Measurements from ENCODE around the gene TFAP2A. TPM values are rescaled to one million over a fixed set of nuclear protein-coding genes. Genes with fewer than 3 reads are reported as not detected.
A peak's percentile ranks its signal among the peaks of the same experiment; 100 is the strongest.

Gene TFAP2A
- total and polyA plus RNA-seq, 2 donors from 2014 or later = 10.1 to 16.2 TPM

DNA sequence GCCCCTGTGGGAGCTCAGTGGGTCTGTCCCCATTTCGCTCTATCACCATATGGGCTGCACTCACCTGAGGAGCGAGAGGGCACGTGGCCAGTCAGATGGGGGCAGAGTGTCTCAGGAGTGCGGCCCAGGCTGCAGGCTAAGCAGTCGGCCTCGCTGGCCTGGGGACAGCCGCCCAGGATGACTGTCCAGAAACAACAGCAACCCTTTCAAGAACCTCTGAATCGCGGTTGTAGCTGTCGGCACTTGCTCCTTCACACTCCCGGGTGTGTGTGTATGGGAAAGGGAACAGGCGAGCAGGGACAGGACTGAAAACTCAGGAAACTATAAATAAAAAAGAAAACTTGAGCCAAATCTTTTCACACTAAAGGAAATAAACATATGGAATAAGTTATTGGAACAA is 63.1 kb downstream of the TFAP2A start:
- intact Hi-C loops (cut with DNase I) = no loop called here
- DNase-seq (peak in 3 of 5 donors; percentile 11 to 60 (median 31)), FAIRE-seq (no peak)
- Histone ChIP-seq H3K27me3 (ENCODE audit: control insufficient read depth, insufficient read depth, low read length) (no peaks in the 10 kb centered on the region), H3K27ac (ENCODE audit: low read depth in 2 of 2, low read length in 2 of 2) (no peak overlapping the region), H3K4me1 (ENCODE audit: control insufficient read depth in 2 of 3, insufficient read depth in 2 of 3, low read depth in 1 of 3, low read length in 3 of 3) (no peaks in the 10 kb centered on the region), H3K9me3 (ENCODE audit: control insufficient read depth in 2 of 3, insufficient read depth in 1 of 3, low read length in 3 of 3) (no peaks in the 10 kb centered on the region), H3K9ac (ENCODE audit: low read length in 3 of 3) (no peak overlapping the region), H3K36me3 (ENCODE audit: control insufficient read depth in 2 of 3, insufficient read depth in 3 of 3, low read length in 3 of 3) (no peaks in the 10 kb centered on the region), H3K4me3 (ENCODE audit: low read length in 3 of 3) (no peak overlapping the region)
- TF ChIP-seq, protein P1, sequence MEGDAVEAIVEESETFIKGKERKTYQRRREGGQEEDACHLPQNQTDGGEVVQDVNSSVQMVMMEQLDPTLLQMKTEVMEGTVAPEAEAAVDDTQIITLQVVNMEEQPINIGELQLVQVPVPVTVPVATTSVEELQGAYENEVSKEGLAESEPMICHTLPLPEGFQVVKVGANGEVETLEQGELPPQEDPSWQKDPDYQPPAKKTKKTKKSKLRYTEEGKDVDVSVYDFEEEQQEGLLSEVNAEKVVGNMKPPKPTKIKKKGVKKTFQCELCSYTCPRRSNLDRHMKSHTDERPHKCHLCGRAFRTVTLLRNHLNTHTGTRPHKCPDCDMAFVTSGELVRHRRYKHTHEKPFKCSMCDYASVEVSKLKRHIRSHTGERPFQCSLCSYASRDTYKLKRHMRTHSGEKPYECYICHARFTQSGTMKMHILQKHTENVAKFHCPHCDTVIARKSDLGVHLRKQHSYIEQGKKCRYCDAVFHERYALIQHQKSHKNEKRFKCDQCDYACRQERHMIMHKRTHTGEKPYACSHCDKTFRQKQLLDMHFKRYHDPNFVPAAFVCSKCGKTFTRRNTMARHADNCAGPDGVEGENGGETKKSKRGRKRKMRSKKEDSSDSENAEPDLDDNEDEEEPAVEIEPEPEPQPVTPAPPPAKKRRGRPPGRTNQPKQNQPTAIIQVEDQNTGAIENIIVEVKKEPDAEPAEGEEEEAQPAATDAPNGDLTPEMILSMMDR (IDR thresholded peaks at IDR 0.05; ENCODE audit: borderline replicate concordance, extremely low read depth, insufficient read depth) = no peak

DNA sequence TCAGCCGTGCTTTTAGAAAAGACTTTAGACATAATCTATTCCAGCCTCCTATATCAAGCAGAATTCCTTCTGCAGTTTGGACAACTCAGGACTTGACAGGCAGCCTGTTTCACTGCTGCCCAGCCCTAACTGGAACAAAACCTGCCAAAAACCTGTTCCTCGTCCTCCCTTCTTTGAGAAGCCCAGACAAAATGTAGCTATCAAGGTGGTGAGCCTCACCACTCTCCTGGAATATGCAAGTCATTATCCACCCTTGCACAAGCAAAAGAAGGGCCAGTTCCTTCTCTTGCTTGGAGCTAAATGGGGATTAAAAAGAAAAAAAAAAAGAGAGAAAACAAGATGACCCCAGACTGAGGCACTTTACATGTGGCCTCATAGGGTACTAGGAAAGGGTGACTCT is 64.2 kb downstream of the TFAP2A start:
- intact Hi-C loops (cut with DNase I) = no loop called here
- FAIRE-seq = no peak

DNA sequence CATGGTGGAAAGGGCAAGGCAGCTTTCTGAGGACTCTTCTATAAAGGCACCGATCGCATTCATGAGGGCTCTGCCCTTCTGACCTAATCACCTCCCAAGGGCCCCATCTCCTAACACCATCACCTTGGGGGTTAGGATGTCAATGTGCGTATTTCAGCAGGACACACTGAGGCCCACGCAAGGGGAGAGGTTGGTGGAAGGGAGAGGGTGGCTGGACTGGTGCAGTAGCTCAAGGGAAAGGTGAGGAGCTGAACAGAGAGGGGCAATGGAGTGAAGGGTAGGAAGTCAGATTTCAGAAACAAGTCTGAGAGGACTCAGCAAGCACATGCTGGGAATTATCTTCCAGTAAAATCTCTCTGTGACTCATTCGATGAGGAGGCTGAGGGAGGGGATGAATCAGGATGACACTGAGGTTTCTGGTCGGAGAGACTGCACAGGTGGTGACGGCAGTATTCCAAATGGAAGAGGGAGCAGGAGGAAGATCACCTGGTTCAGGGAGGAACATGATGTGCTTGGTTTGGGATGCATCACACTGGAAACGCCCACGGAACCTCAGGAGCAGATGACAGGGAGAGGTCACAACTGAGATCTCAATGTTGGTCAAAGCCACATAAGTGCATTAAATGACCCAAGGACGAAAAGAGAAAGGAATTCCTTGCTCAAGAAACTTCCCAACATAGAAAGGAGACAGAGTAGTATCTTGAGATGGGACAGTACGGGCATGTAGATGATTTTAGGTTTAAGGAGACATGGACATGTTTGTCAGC is 67.1 kb downstream of the TFAP2A start:
- intact Hi-C loops (cut with DNase I) = no loop called here
- FAIRE-seq (no peak), DNase-seq (no peak)
- no peaks in the 10 kb centered on the region for H3K27me3 ChIP-seq (ENCODE audit: control insufficient read depth, insufficient read depth, low read length)
- H3K9ac ChIP-seq (ENCODE audit: low read length in 3 of 3) = no peak overlapping the region
- TF ChIP-seq, protein P1 (IDR thresholded peaks at IDR 0.05; ENCODE audit: borderline replicate concordance, extremely low read depth, insufficient read depth) = no peak
- no peaks in the 10 kb centered on the region for H3K9me3 ChIP-seq (ENCODE audit: control insufficient read depth in 2 of 3, insufficient read depth in 1 of 3, low read length in 3 of 3)
- no peak overlapping the region for H3K4me3 ChIP-seq (ENCODE audit: low read length in 3 of 3)
- no peaks in the 10 kb centered on the region for H3K4me1 ChIP-seq (ENCODE audit: control insufficient read depth in 2 of 3, insufficient read depth in 2 of 3, low read depth in 1 of 3, low read length in 3 of 3)
- H3K27ac ChIP-seq (ENCODE audit: low read depth in 2 of 2, low read length in 2 of 2) = no peak overlapping the region
- H3K36me3 ChIP-seq (ENCODE audit: control insufficient read depth in 2 of 3, insufficient read depth in 3 of 3, low read length in 3 of 3) = no peaks in the 10 kb centered on the region

More for the DNA sequence above, 64.2 kb downstream of the TFAP2A start:
- Histone ChIP-seq H3K4me1 (ENCODE audit: control insufficient read depth in 2 of 3, insufficient read depth in 2 of 3, low read depth in 1 of 3, low read length in 3 of 3) (no peaks in the 10 kb centered on the region), H3K9me3 (ENCODE audit: control insufficient read depth in 2 of 3, insufficient read depth in 1 of 3, low read length in 3 of 3) (no peaks in the 10 kb centered on the region), H3K36me3 (ENCODE audit: control insufficient read depth in 2 of 3, insufficient read depth in 3 of 3, low read length in 3 of 3) (no peaks in the 10 kb centered on the region), H3K9ac (ENCODE audit: low read length in 3 of 3) (no peak overlapping the region), H3K27ac (ENCODE audit: low read depth in 2 of 2, low read length in 2 of 2) (no peak overlapping the region), H3K27me3 (ENCODE audit: control insufficient read depth, insufficient read depth, low read length) (no peaks in the 10 kb centered on the region), H3K4me3 (ENCODE audit: low read length in 3 of 3) (no peak overlapping the region)
- no peak for DNase-seq
- TF ChIP-seq, protein P1 (IDR thresholded peaks at IDR 0.05; ENCODE audit: borderline replicate concordance, extremely low read depth, insufficient read depth) = no peak

Small RNAs within 50 kb of the gene (microRNA-seq; reads per million reads assigned to microRNA genes)
- gene MIR5689 = not detected

Other genes with a start within 250 kb of the TFAP2A start
- 12.5 TPM for gene GCNT2, start 106.3 kb upstream of the TFAP2A start, total RNA-seq
- gene GCNT2, start 106.3 kb upstream of the TFAP2A start, polyA plus RNA-seq (ENCODE audit: insufficient read depth, low read depth, low replicate concordance) = 10.5 TPM

Measured in kidney (tissue), 14 donors.